Glomerular visceral epithelial cell (primary cell): Measurements from ENCODE around the gene GLB1L2.

Experiments
- DNase-seq: peaks from one replicate; pipeline ENCODE4 v3.0.0-alpha.2; 2016; ENCODE audit errors: extremely low spot score

GLB1L2 gene

GRCh38 chr11:134346976-134347350 is 15.2 kb downstream of the GLB1L2 start:
- no peak for DNase-seq

DNA sequence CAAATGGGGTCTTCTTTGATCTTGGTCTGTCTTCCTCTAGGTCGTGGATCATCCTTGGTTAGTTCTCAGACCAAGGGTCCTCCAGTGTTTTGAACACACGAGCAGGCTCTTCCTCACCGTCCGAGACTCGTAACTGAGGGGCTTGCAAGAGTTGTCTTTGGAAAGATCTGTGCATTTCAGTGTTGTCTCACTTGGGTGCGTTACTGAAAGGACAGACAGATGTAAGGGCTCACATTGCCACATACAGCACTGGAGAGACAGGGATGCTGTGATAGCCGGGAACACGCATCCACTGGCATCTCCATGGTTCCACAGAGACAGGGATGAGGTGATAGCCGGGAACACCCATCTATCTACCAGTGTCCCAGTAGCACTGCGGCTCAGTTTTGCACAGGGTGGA is 15.7 kb downstream of the GLB1L2 start:
- DNase-seq, result no peak

GRCh38 chr11:134349109-134349801 is 17.5 kb downstream of the GLB1L2 start:
- DNase-seq, result no peak

DNA sequence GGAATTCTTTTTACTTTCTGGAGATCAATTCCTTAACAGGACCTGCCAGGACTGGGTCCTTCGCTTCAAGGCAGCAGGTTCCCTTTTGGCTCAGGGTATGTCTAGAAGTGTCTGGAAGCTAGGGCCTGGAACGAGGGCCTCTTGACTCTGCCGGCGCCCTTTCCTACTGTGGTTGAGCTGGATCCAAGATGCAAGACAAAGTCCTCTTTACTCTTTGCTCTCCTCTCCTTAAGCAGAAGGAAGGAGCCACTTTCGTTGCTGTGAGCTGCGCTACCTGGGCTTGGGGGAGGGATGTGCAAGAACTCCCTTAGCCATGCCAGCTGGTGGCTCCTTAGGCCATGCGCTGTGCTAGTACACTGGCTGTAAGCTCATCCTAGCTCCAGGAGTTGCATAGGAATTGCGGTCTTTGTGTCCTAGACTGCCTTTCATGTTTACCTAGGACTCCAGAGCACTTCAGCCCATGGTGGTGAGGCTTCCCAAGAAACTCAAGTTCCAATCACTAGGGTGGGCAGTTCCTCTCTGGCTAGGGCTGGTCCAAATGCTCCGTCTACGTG is 18.1 kb downstream of the GLB1L2 start:
- DNase-seq, result no peak

DNA sequence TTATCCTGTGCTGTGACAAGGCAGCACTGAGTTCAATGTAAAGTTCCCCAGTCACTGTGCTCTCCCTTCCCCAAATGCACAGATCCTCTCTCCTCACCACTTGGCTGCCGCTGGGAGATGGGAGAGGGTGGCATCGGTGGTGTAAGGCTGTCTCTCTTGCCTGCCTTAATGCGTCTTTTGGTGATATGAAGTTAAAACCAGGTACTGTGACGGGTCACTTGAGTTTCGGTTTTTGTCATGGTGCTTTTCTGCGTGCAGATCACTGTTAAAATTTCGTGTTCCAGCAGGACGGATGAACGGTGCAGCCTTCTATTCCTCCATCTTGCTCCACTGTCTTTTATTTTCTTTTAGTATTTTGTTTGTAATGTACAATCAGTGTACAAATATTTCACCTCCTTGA is 18.6 kb downstream of the GLB1L2 start:
- DNase-seq, result no peak

DNA sequence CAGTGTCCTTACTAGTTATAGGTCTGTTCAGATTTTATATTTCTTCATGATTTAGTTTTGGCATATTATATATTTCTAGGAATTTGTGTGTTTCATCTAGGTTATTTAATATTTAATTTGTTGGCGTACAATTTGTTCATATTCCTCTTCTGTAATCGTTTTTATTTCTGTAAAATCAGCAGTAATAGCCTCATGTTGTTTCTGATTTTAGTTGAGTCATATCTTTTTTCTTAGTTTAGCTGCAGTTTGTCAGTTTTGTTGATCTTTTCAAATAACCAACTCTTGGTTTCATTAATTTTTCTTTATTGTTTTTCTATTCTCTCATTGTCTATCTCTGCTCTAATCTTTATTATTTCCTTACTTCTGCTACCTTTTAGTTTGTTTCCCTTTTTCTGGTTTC is 20.3 kb downstream of the GLB1L2 start:
- DNase-seq, result no peak

GRCh38 chr11:134355136-134355535 is 23.3 kb downstream of the GLB1L2 start:
- DNase-seq, result no peak

GRCh38 chr11:134355656-134356055 is 23.9 kb downstream of the GLB1L2 start:
- no peak for DNase-seq

DNA sequence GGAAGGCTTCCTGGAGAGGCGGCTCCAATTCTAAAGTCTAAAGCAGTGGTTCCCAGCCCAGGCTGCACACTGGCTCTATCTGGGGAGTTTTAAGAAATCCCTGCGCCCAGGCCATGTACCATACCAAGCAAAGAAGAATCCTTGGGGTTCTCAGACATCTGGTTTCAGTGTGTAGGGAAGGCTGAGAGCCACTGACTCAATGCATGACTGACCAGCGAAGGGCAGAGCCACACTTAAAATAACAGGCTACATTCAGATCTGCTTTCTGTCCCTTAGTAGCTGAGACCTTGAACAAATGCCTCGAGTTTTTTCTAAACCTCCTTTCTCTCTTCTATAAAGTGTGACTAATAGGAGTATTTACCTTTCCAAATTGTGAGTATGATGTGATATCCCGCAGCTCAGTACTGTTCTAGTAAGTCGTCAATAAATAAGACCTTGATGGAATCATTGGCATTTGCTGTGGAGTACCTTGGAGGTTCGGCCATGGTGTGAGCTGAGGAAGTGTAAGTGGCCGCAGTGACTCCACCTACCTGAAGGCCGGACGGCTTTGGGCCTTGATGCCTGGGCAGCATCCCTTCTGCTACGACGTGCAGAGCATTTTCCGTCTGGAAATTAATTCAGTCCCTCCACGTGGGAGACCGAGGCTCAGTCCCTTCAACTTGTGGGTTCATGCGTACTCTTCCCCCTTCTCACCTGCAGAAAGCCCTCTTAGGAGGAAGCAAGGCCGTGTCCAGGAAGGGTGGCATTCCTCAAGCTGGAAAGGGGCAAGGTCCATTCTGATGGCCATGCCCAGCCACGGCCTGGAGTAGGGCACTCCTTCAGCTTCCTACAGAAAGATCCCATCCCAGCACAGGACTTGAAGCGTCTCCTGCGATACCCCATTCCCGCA is 25.1 kb downstream of the GLB1L2 start:
- DNase-seq, result no peak

GRCh38 chr11:134357545-134357839 is 25.7 kb downstream of the GLB1L2 start:
- no peak for DNase-seq

- no peak for DNase-seq
These were observed 26.5 kb downstream of the GLB1L2 start for GRCh38 chr11:134358165-134358855.

DNA sequence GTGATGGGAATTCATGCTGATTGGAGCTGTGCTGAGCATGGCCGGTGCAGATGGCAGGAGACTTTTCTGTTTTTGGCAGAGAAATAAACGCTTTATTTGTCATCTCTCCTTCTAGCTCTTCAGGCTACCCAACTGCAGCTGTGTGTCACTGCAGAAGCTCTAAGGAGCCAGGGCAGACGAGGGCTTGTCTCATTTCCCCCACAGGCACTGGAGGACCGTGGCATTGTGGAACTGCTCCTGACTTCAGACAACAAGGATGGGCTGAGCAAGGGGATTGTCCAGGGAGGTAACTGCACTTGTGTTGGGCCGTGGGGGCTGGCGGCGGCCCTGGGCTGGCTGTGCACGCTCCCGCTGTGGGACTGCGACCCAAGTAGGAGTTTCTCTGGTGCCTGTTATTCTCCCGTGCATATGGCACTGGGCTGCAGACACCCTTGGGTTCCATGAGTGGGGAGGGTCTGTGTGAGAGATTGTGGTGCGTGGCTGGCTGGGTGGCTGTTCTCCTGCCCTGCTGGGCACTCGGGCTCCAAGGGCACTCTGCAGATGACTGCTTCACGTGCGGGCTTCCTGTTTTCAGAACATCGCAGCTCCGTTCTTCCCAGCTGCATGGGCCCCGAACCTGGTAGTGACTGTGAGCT is 27.2 kb downstream of the GLB1L2 start:
- no peak for DNase-seq

- no peak for DNase-seq
These were observed 27.9 kb downstream of the GLB1L2 start for GRCh38 chr11:134359646-134360045.

GRCh38 chr11:134360050-134360835 is 28.5 kb downstream of the GLB1L2 start:
- peak; percentile 57 for DNase-seq

DNA sequence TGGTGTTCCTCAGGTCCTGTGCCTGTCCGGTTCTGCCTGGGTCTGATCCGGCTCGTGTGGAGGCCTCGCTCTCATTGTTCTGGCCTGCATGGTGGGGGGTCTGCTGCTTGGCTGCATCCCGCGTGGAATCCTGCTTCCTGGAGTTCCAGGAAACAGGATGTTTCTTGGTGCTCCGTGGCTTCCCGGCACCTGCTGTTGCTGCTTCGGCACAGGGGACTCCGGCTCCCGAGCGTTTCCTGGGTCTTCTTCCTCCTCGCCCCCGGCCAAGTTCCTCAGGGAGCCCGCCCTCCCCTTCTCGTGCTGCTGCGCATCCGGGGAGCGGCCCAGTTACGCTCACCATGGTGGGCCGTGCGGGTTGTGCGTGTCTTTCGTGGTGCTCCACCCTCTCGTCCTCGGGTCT is 29.9 kb downstream of the GLB1L2 start:
- no peak for DNase-seq

GRCh38 chr11:134362192-134362901 is 30.6 kb downstream of the GLB1L2 start:
- no peak for DNase-seq

- DNase-seq, result no peak
These were observed 31.4 kb downstream of the GLB1L2 start for GRCh38 chr11:134363161-134363560.

DNA sequence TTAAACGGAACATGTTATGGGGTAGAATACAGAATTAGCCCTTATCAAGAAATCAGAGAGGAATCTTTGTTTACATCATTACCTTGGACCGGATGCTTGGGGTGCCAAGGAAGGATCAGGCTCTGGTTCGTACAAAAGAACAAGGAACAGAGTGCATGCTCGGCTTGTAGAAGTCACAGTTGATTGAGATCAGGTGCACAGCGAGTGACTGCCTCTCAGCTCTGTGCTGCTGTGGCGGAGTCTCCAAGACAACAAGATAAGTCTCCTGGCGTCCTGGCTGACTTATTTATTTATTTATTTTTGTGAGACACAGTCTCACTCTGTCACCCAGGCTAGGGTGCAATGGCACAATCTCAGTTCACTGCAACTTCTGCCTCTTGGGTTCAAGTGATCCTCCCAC is 31.8 kb downstream of the GLB1L2 start:
- DNase-seq, result no peak

- DNase-seq, result no peak
These were observed 32.5 kb downstream of the GLB1L2 start for GRCh38 chr11:134364261-134364660.
